Transverse colon (tissue), 4 donors: ENCODE data around the gene XYLT1. TPM values are rescaled to one million over a fixed set of nuclear protein-coding genes. Genes with fewer than 3 reads are reported as not detected.
"Not testable (repeated sequence)": the region's sequence is repeated elsewhere in the genome, so short reads cannot be mapped to it uniquely, and the experiment has no call there.

ENCODE experiments used
- DNase-seq: peaks from one replicate; pipeline ENCODE4 v3.0.0-alpha.2; 2019
- H3K27ac ChIP-seq, 4 donors: fragments of 200-600 bp; sonication (generic); 2 replicates each; pipeline ENCODE4 v1.5.1; 2016 to 2018; ENCODE audit warnings: inconsistent platforms in 4 of 4
- H3K27me3 ChIP-seq: fragments of 200-600 bp; sonication (generic); 2 replicates; pipeline ENCODE4 v1.5.1; 2017; ENCODE audit warnings: inconsistent platforms
- H3K36me3 ChIP-seq, 4 donors: fragments of 200-600 bp; sonication (generic); 2 replicates each; pipeline ENCODE4 v1.5.1; 2017 to 2019; ENCODE audit warnings: inconsistent platforms in 4 of 4
- H3K4me1 ChIP-seq, 4 donors: fragments of 200-600 bp; sonication (generic); 2 replicates each; pipeline ENCODE4 v1.5.1; 2017 to 2020; ENCODE audit warnings: inconsistent platforms in 4 of 4
- H3K4me3 ChIP-seq, 4 donors: fragments of 200-600 bp; sonication (generic); 1 replicate in 1 of 4; 2 replicates in 3 of 4; pipeline versions ENCODE4 v1.5.1 to v1.6.1; 2017 to 2019; ENCODE audit warnings: inconsistent platforms in 4 of 4
- H3K9me3 ChIP-seq, 2 donors: fragments of 200-600 bp; sonication (generic); 2 replicates each; pipeline ENCODE4 v1.5.1; 2017 to 2019; ENCODE audit warnings: inconsistent platforms in 2 of 2
- EP300 ChIP-seq: sonication (generic); formaldehyde crosslinking; IDR thresholded peaks from one replicate; pipeline ENCODE4 v1.6.1; 2017; ENCODE audit warnings: antibody characterized with exemption, low read depth
- POLR2A ChIP-seq: fragments of 450-650 bp; IDR thresholded peaks from one replicate; pipeline ENCODE4 v1.6.1; 2016; ENCODE audit warnings: antibody characterized with exemption, mild to moderate bottlenecking, moderate library complexity
- POLR2AphosphoS5 ChIP-seq, 3 donors: sonication (generic); formaldehyde crosslinking; IDR thresholded peaks; one replicate each; pipeline ENCODE4 v1.6.1; 2016; ENCODE audit warnings: antibody characterized with exemption in 3 of 3
- WGBS, 2 donors: methylation state at CpG; one replicate each; pipeline ENCODE4 v1.1.5; 2018; ENCODE audit warnings: low coverage in 1 of 2; 5-methylcytosine and 5-hydroxymethylcytosine counted together
- in situ Hi-C, 4 donors: fragments of 200-750 bp; cut with MboI; loops; one replicate each; pipeline versions ENCODE4 v1.15.0 to v1.15.1; 2017; ENCODE audit warnings: low sequenced_read_pairs in 3 of 4, low pct_ligation_motif_present in 1 of 4, low pct_unique_long_range_greater_than_20kb in 1 of 4
- intact Hi-C: fragments of 100-400 bp; cut with DNase I; formaldehyde crosslinking; loops from one replicate; pipeline ENCODE4 v1.15.1; 2023; ENCODE audit warnings: low total_unique reads
- total RNA-seq, 4 donors: library from RNA; depleted of rRNA; stranded (reverse); fragments of >200 nt; gene quantifications; one replicate each; pipeline ENCODE4 v1.1.0, GENCODE V29; 2016
- TF ChIP-seq, protein P1 (sequence below), 5 experiments: fragments of 200-600 bp in 3 of 5; fragments of 450-650 bp in 2 of 5; sonication (generic) in 3 of 5; IDR thresholded peaks; 1 replicate in 2 of 5; 2 replicates in 3 of 5; pipeline ENCODE4 v1.5.1; 2016 to 2017; ENCODE audit warnings: antibody characterized with exemption in 5 of 5, inconsistent platforms in 3 of 5, mild to moderate bottlenecking in 2 of 5, moderate library complexity in 1 of 5

Gene XYLT1
- total RNA-seq, 4 donors from 2014 or later: 22.3 to 44.6 (median 39.4) TPM

DNA sequence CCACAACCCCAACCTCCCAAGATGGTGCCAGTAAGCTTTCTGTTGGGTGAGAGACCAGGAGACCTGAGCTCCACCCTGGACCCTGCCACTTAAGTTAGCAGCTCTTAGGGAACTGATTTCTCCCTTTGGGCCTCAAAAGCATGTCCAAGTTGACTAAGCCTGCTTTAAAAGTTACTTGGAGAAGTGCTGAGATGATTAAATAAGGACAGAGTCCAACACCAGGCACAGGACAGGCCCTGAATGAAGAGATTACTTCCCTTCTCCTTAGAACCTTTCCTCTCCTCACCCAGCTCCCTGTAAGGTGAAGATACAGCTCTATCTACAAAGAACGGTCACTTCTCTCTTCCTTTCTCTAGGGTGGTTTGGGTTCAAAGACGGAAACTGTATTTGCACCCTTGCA is 162.6 kb downstream of the XYLT1 start:
- 90 to 100% methylated on average over 1 to 2 of the region's 2 CpGs for WGBS, 2 donors
- in situ Hi-C loops: no loop called here
- Histone ChIP-seq H3K27ac (peak overlapping the region in 3 of 4 donors; percentile 23 to 88 (median 86)), H3K27me3 (no peaks in the 10 kb centered on the region), H3K9me3 (no peaks in the 10 kb centered on the region), H3K4me1 (peaks cover 32 to 70% (median 54%) of the 10 kb centered on the region in 4 donors), H3K4me3 (no peak overlapping the region), H3K36me3 (no peaks in the 10 kb centered on the region)
- intact Hi-C loops: loop anchor here (5.0 to 10.0 kb wide), 2 partner anchors 86 to 157 kb away; no protein-coding TSS in a partner anchor
- DNase-seq: no peak
- no peak for TF ChIP-seq EP300
- no peak for TF ChIP-seq POLR2A
- TF ChIP-seq, protein P1, sequence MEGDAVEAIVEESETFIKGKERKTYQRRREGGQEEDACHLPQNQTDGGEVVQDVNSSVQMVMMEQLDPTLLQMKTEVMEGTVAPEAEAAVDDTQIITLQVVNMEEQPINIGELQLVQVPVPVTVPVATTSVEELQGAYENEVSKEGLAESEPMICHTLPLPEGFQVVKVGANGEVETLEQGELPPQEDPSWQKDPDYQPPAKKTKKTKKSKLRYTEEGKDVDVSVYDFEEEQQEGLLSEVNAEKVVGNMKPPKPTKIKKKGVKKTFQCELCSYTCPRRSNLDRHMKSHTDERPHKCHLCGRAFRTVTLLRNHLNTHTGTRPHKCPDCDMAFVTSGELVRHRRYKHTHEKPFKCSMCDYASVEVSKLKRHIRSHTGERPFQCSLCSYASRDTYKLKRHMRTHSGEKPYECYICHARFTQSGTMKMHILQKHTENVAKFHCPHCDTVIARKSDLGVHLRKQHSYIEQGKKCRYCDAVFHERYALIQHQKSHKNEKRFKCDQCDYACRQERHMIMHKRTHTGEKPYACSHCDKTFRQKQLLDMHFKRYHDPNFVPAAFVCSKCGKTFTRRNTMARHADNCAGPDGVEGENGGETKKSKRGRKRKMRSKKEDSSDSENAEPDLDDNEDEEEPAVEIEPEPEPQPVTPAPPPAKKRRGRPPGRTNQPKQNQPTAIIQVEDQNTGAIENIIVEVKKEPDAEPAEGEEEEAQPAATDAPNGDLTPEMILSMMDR (IDR thresholded peaks at IDR 0.05): no peak
- no peak for TF ChIP-seq POLR2AphosphoS5 (IDR thresholded peaks at IDR 0.05)

DNA sequence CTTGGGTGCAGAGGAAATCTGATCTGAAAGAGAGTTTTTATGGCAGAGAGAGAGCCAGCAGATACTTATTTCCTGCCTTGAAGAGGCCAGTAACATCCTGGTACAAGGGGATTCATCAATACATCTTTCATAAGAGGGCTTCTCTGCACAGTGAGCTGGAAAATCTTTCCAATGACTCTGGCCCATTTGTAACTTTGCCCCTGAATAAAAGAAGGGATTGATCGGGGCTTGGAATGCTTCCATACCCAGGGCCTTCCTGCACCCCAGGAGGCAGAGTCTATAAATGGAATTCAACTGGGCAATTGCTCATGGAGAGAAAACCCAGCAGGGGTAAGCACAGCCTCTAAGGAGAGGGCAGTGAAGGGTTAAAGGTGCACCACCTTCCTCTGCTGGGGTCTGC is 163.3 kb downstream of the XYLT1 start:
- H3K9me3 ChIP-seq: no peaks in the 10 kb centered on the region
- in situ Hi-C loops: no loop called here
- TF ChIP-seq POLR2AphosphoS5 (IDR thresholded peaks at IDR 0.05) (no peak), EP300 (no peak), POLR2A (no peak)
- TF ChIP-seq, protein P1 (IDR thresholded peaks at IDR 0.05): no peak
- H3K27ac ChIP-seq: peak overlapping the region in 3 of 4 donors; percentile 23 to 88 (median 86)
- H3K27me3 ChIP-seq: no peaks in the 10 kb centered on the region
- no peaks in the 10 kb centered on the region for H3K36me3 ChIP-seq
- no peak for DNase-seq
- 83% methylated on average over 1 of the region's 1 CpG for WGBS, 2 donors
- H3K4me3 ChIP-seq: no peak overlapping the region
- peaks cover 31 to 70% (median 54%) of the 10 kb centered on the region in 4 donors for H3K4me1 ChIP-seq
- intact Hi-C loops: loop anchor here (5.0 to 10.0 kb wide), 2 partner anchors 85 to 157 kb away; no protein-coding TSS in a partner anchor

DNA sequence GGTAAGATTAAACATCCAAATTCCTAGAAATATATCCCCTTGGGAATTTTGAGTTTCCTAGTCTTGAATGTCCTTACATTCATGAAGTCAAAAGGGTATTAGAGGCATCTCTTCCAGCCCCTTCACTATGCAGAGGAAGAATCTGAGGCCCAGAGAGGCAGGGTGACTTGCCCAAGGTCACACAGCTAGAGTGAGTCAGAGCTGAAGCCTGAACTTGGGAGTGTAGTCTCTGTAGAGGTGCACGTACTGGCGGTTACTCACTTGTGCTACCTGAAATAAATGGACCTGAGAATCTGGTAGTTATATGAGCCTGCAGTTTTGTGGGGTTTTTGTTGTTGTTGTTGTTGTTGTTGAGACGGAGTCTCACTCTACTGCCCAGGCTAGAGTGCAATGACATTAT is 164.0 kb downstream of the XYLT1 start:
- Histone ChIP-seq H3K4me3 (no peak overlapping the region), H3K27me3 (no peaks in the 10 kb centered on the region), H3K9me3 (no peaks in the 10 kb centered on the region), H3K36me3 (no peaks in the 10 kb centered on the region), H3K27ac (peak overlapping the region in 3 of 4 donors; percentile 85 to 88 (median 86)), H3K4me1 (peaks cover 31 to 70% (median 53%) of the 10 kb centered on the region in 4 donors)
- 97% methylated on average over 3 of the region's 3 CpGs; no CpG with 5 or more reads in 1 of the 2 donors for WGBS, 2 donors
- intact Hi-C loops (loop anchor here (5.0 to 10.0 kb wide), 2 partner anchors 84 to 158 kb away; no protein-coding TSS in a partner anchor), in situ Hi-C loops (no loop called here)
- TF ChIP-seq EP300 (no peak), POLR2AphosphoS5 (IDR thresholded peaks at IDR 0.05) (no peak), POLR2A (no peak)
- TF ChIP-seq, protein P1 (IDR thresholded peaks at IDR 0.05): no peak
- no peak for DNase-seq

DNA sequence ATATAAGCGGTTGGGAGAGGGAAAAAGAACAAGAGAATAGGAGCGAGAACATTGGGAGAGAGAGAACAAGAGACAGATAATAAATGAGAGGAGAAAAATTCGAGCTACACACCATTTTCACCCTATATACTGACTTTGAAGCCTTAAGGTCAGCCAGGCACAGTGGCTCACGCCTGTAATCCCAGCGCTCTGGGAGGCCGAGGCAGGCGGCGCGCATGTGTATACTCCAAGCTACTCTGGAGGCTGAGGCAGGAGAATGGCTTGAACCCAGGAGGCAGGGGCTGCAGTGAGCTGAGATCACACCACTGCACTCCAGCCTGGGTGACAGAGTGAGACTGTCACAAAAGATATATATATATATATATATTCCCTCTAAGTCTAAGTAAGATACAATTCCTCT is 164.5 kb downstream of the XYLT1 start:
- H3K4me3 ChIP-seq, in situ Hi-C loops, H3K27me3 ChIP-seq, DNase-seq, H3K9me3 ChIP-seq, H3K36me3 ChIP-seq: not testable (repeated sequence)
- Histone ChIP-seq H3K27ac (peak overlapping the region; percentile 76 to 88 (median 86)), H3K4me1 (peaks cover 32 to 71% (median 51%) of the 10 kb centered on the region in 4 donors)
- intact Hi-C loops: loop anchor here (5.0 to 10.0 kb wide), 2 partner anchors 84 to 159 kb away; no protein-coding TSS in a partner anchor
- WGBS, 2 donors: 80 to 89% methylated on average over 2 to 9 of the region's 9 CpGs

DNA sequence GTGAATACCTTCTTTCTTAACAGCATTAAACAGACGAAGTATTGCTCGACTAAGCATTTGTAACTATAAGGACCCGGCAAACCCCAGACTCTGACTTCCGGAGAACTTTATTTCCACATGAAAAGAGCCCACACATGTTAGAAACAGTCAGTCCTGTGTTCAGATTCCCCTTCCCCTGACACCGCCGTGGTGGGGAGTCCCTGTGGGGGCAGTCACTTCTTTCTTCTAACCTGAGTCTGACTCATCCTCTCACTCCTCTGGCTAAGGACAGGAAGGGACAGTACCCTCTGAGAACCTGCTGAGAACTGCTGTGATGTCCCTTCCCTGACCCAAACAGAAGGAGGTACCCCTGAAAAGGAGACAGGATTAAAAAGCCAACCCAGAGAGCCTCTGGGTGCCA is 165.1 kb downstream of the XYLT1 start:
- Histone ChIP-seq H3K4me1 (peaks cover 32 to 70% (median 49%) of the 10 kb centered on the region in 4 donors), H3K27ac (peak overlapping the region; percentile 76 to 88 (median 86)), H3K36me3 (no peaks in the 10 kb centered on the region), H3K9me3 (no peaks in the 10 kb centered on the region), H3K27me3 (no peaks in the 10 kb centered on the region), H3K4me3 (no peak overlapping the region)
- intact Hi-C loops (loop anchor here (5.0 to 10.0 kb wide), 2 partner anchors 83 to 159 kb away; no protein-coding TSS in a partner anchor), in situ Hi-C loops (no loop called here)
- no peak for TF ChIP-seq EP300
- DNase-seq: no peak
- WGBS, 2 donors: 64% methylated on average over 6 of the region's 6 CpGs; no CpG with 5 or more reads in 1 of the 2 donors
